Measurements from ENCODE around the gene EDA2R.

Gene EDA2R

GRCh38 chrX:66638591-66639500 is at the start of gene EDA2R:
TSS of gene EDA2R (minus strand) at chrX:66639078. CDS start at chrX:66616020, 23,058 bp downstream.
- H3K9me3 ChIP-seq (ENCODE audit: low read length): no peaks in the 10 kb centered on the region
- H2AFZ ChIP-seq (ENCODE audit: low read depth, low read length): peak within 1 kb of the TSS; percentile 40
- peaks cover 4% of the 10 kb centered on the region for H3K4me1 ChIP-seq (ENCODE audit: insufficient read depth, low read length)
- peak within 1 kb of the TSS; percentile 53 for H3K4me3 ChIP-seq (ENCODE audit: low read length)
- H3K36me3 ChIP-seq (ENCODE audit: insufficient read depth, low read length): no peaks in the 10 kb centered on the region
- H3K27me3 ChIP-seq (ENCODE audit: insufficient read depth, low read length): no peaks in the 10 kb centered on the region

DNA sequence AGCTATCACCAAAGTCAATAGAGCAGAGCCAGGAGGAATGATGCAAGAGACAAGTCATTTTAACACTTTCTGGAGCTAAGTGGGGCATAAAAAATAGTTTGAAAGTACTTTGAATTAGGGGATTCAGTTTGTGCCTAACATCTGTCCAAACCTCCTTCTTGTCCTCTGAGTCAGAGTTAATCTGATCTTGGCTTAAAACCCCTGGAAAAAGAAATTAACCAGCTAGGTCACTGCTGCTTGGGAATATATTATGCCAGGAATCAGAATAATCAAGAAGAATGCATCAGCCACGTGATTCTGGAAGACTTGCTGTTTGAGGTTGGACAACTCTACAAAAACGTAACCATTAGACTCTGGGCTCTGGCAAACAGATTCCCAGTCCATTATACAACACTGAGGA is 45.3 kb upstream of the EDA2R start:
- H2AFZ ChIP-seq (ENCODE audit: low read depth, low read length): no peak overlapping the region
- no peaks in the 10 kb centered on the region for H3K4me1 ChIP-seq (ENCODE audit: insufficient read depth, low read length)
- no peaks in the 10 kb centered on the region for H3K27me3 ChIP-seq (ENCODE audit: insufficient read depth, low read length)
- H3K9me3 ChIP-seq (ENCODE audit: low read length): no peaks in the 10 kb centered on the region
- H3K36me3 ChIP-seq (ENCODE audit: insufficient read depth, low read length): no peaks in the 10 kb centered on the region
- H3K4me3 ChIP-seq (ENCODE audit: low read length): no peak overlapping the region

DNA sequence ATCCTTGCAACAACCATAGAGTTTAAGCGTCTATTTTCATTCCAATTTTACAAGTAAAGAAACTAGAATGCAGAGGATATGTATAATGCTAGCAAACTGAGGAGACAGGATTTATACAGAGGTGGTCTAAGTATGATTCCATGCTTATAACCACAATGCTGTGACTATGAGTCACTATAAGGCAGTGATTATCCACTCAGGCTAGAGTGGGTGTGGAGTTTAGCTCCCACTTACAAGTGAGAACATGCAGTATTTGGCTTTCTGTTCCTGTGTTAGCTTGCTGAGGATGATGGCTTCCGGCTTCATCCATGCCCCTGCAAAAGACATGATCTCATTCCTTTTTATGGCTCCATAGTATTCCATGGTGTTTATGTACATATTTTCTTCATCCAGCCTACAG is 41.6 kb upstream of the EDA2R start:
- no peaks in the 10 kb centered on the region for H3K4me1 ChIP-seq (ENCODE audit: insufficient read depth, low read length)

GRCh38 chrX:66677430-66677829 is 38.6 kb upstream of the EDA2R start:
- no peak overlapping the region for H2AFZ ChIP-seq (ENCODE audit: low read depth, low read length)
- H3K4me1 ChIP-seq (ENCODE audit: insufficient read depth, low read length): no peaks in the 10 kb centered on the region
- H3K27me3 ChIP-seq (ENCODE audit: insufficient read depth, low read length): peaks cover 2% of the 10 kb centered on the region
- H3K36me3 ChIP-seq (ENCODE audit: insufficient read depth, low read length): no peaks in the 10 kb centered on the region
- H3K4me3 ChIP-seq (ENCODE audit: low read length): no peak overlapping the region
- no peaks in the 10 kb centered on the region for H3K9me3 ChIP-seq (ENCODE audit: low read length)

More for the DNA sequence above, 41.6 kb upstream of the EDA2R start:
- Histone ChIP-seq H3K9me3 (ENCODE audit: low read length) (no peaks in the 10 kb centered on the region), H3K36me3 (ENCODE audit: insufficient read depth, low read length) (no peaks in the 10 kb centered on the region), H3K27me3 (ENCODE audit: insufficient read depth, low read length) (no peaks in the 10 kb centered on the region), H2AFZ (ENCODE audit: low read depth, low read length) (no peak overlapping the region), H3K4me3 (ENCODE audit: low read length) (no peak overlapping the region)

- H3K27me3 ChIP-seq (ENCODE audit: insufficient read depth, low read length): peaks cover 2% of the 10 kb centered on the region
Measured at GRCh38 chrX:66676990-66677389, 38.1 kb upstream of the EDA2R start.

DNA sequence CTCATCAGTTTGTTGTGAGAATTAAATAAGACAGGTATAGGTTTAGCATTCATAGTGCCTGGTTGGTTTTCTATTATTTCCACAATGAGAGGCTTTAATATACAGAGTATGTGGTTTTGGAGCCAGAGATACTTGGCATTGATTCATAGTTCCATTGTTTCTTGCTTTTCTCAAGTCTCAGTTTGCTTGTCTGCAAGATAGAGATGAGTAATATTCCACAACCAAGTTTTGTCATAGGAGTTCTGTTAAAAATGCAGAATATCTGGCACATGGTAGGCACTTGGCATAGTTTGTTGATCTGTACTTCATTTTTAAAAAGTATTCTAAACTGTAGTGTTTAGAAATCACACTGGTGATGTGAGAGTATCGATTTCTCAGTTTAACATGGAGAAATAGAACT is 37.5 kb upstream of the EDA2R start:
- H3K36me3 ChIP-seq (ENCODE audit: insufficient read depth, low read length): no peaks in the 10 kb centered on the region
- H3K27me3 ChIP-seq (ENCODE audit: insufficient read depth, low read length): peaks cover 2% of the 10 kb centered on the region
- no peaks in the 10 kb centered on the region for H3K4me1 ChIP-seq (ENCODE audit: insufficient read depth, low read length)
- no peaks in the 10 kb centered on the region for H3K9me3 ChIP-seq (ENCODE audit: low read length)
- H3K4me3 ChIP-seq (ENCODE audit: low read length): no peak overlapping the region
- no peak overlapping the region for H2AFZ ChIP-seq (ENCODE audit: low read depth, low read length)

More at GRCh38 chrX:66676990-66677389, 38.1 kb upstream of the EDA2R start:
- H3K36me3 ChIP-seq (ENCODE audit: insufficient read depth, low read length): no peaks in the 10 kb centered on the region
- H3K9me3 ChIP-seq (ENCODE audit: low read length): no peaks in the 10 kb centered on the region
- H2AFZ ChIP-seq (ENCODE audit: low read depth, low read length): no peak overlapping the region
- H3K4me1 ChIP-seq (ENCODE audit: insufficient read depth, low read length): no peaks in the 10 kb centered on the region
- no peak overlapping the region for H3K4me3 ChIP-seq (ENCODE audit: low read length)

GRCh38 chrX:66675541-66675940 is 36.7 kb upstream of the EDA2R start:
- Histone ChIP-seq H3K9me3 (ENCODE audit: low read length) (no peaks in the 10 kb centered on the region), H2AFZ (ENCODE audit: low read depth, low read length) (no peak overlapping the region), H3K27me3 (ENCODE audit: insufficient read depth, low read length) (peaks cover 2% of the 10 kb centered on the region), H3K36me3 (ENCODE audit: insufficient read depth, low read length) (no peaks in the 10 kb centered on the region), H3K4me3 (ENCODE audit: low read length) (no peak overlapping the region), H3K4me1 (ENCODE audit: insufficient read depth, low read length) (no peaks in the 10 kb centered on the region)

DNA sequence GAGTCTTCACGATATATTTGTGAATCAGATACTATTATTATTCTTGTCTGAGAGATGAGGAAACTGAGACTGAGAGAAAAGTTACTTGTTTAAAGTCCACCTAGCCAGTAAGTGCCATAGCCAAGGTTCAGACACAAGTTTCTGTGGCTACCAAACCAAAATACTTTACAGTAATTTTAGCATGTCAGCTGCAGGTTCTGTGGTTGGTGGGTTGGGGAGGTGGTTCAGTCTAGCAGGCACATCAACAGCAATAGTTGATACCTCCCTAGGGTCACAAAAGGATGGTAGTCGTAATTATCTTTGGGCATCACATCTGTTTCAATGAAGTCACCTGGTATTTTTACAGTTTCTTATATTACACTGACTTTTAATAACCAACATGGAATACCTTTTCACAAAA is 35.6 kb upstream of the EDA2R start:
- Histone ChIP-seq H3K36me3 (ENCODE audit: insufficient read depth, low read length) (no peaks in the 10 kb centered on the region), H2AFZ (ENCODE audit: low read depth, low read length) (no peak overlapping the region), H3K4me1 (ENCODE audit: insufficient read depth, low read length) (no peaks in the 10 kb centered on the region), H3K4me3 (ENCODE audit: low read length) (no peak overlapping the region), H3K27me3 (ENCODE audit: insufficient read depth, low read length) (peaks cover 2% of the 10 kb centered on the region), H3K9me3 (ENCODE audit: low read length) (no peaks in the 10 kb centered on the region)

- Histone ChIP-seq H3K27me3 (ENCODE audit: insufficient read depth, low read length) (peaks cover 2% of the 10 kb centered on the region), H3K4me3 (ENCODE audit: low read length) (no peak overlapping the region), H3K36me3 (ENCODE audit: insufficient read depth, low read length) (no peaks in the 10 kb centered on the region), H2AFZ (ENCODE audit: low read depth, low read length) (no peak overlapping the region), H3K4me1 (ENCODE audit: insufficient read depth, low read length) (no peaks in the 10 kb centered on the region), H3K9me3 (ENCODE audit: low read length) (no peaks in the 10 kb centered on the region)
Measured at GRCh38 chrX:66672106-66672505, 33.2 kb upstream of the EDA2R start.

- no peaks in the 10 kb centered on the region for H3K4me1 ChIP-seq (ENCODE audit: insufficient read depth, low read length)
- H3K27me3 ChIP-seq (ENCODE audit: insufficient read depth, low read length): no peaks in the 10 kb centered on the region
- no peak overlapping the region for H2AFZ ChIP-seq (ENCODE audit: low read depth, low read length)
- H3K4me3 ChIP-seq (ENCODE audit: low read length): no peak overlapping the region
- no peaks in the 10 kb centered on the region for H3K36me3 ChIP-seq (ENCODE audit: insufficient read depth, low read length)
- no peaks in the 10 kb centered on the region for H3K9me3 ChIP-seq (ENCODE audit: low read length)
Measured at GRCh38 chrX:66654411-66654810, 15.5 kb upstream of the EDA2R start.

GRCh38 chrX:66635360-66635759 is 3.5 kb downstream of the EDA2R start:
- H3K9me3 ChIP-seq (ENCODE audit: low read length): no peaks in the 10 kb centered on the region
- H2AFZ ChIP-seq (ENCODE audit: low read depth, low read length): no peak overlapping the region
- H3K36me3 ChIP-seq (ENCODE audit: insufficient read depth, low read length): no peaks in the 10 kb centered on the region
- H3K4me3 ChIP-seq (ENCODE audit: low read length): no peak overlapping the region
- peaks cover 4% of the 10 kb centered on the region for H3K4me1 ChIP-seq (ENCODE audit: insufficient read depth, low read length)
- H3K27me3 ChIP-seq (ENCODE audit: insufficient read depth, low read length): no peaks in the 10 kb centered on the region

GRCh38 chrX:66634272-66634671 is 4.6 kb downstream of the EDA2R start:
- H3K27me3 ChIP-seq (ENCODE audit: insufficient read depth, low read length): no peaks in the 10 kb centered on the region
- no peaks in the 10 kb centered on the region for H3K36me3 ChIP-seq (ENCODE audit: insufficient read depth, low read length)
- H3K4me1 ChIP-seq (ENCODE audit: insufficient read depth, low read length): peaks cover 4% of the 10 kb centered on the region
- H3K4me3 ChIP-seq (ENCODE audit: low read length): no peak overlapping the region
- no peaks in the 10 kb centered on the region for H3K9me3 ChIP-seq (ENCODE audit: low read length)
- H2AFZ ChIP-seq (ENCODE audit: low read depth, low read length): no peak overlapping the region

- Histone ChIP-seq H3K9me3 (ENCODE audit: low read length) (no peaks in the 10 kb centered on the region), H3K36me3 (ENCODE audit: insufficient read depth, low read length) (no peaks in the 10 kb centered on the region), H2AFZ (ENCODE audit: low read depth, low read length) (no peak overlapping the region), H3K4me1 (ENCODE audit: insufficient read depth, low read length) (peaks cover 4% of the 10 kb centered on the region), H3K4me3 (ENCODE audit: low read length) (no peak overlapping the region), H3K27me3 (ENCODE audit: insufficient read depth, low read length) (no peaks in the 10 kb centered on the region)
Measured at GRCh38 chrX:66633541-66633940, 5.3 kb downstream of the EDA2R start.

GRCh38 chrX:66632981-66633380 is 5.9 kb downstream of the EDA2R start:
- Histone ChIP-seq H2AFZ (ENCODE audit: low read depth, low read length) (no peak overlapping the region), H3K27me3 (ENCODE audit: insufficient read depth, low read length) (no peaks in the 10 kb centered on the region), H3K4me3 (ENCODE audit: low read length) (no peak overlapping the region), H3K36me3 (ENCODE audit: insufficient read depth, low read length) (no peaks in the 10 kb centered on the region), H3K4me1 (ENCODE audit: insufficient read depth, low read length) (peaks cover 4% of the 10 kb centered on the region), H3K9me3 (ENCODE audit: low read length) (no peaks in the 10 kb centered on the region)
